Breast epithelium (tissue), 4 donors: ENCODE results near the gene NT5C2. TPM values are rescaled to one million over a fixed set of nuclear protein-coding genes. Genes with fewer than 3 reads are reported as not detected.
"Not testable (repeated sequence)": the region's sequence is repeated elsewhere in the genome, so short reads cannot be mapped to it uniquely, and the experiment has no call there.

ENCODE experiments used
- DNase-seq, 2 donors: peaks; one replicate each; pipeline ENCODE4 v3.0.0-alpha.2; 2019; ENCODE audit warnings: low spot score in 2 of 2
- H3K27ac ChIP-seq, 2 donors: fragments of 200-600 bp; sonication (generic) in 1 of 2; one replicate each; pipeline ENCODE4 v1.5.1; 2016 to 2019; ENCODE audit warnings: mild to moderate bottlenecking in 1 of 2
- H3K27me3 ChIP-seq, 2 donors: fragments of 200-600 bp; sonication (generic) in 1 of 2; one replicate each; pipeline versions ENCODE4 v1.5.1 to v1.6.0; 2017 to 2019; ENCODE audit warnings: control low read depth in 1 of 2, mild to moderate bottlenecking in 1 of 2
- H3K36me3 ChIP-seq: fragments of 200-600 bp; one replicate; pipeline ENCODE4 v1.5.1; 2019
- H3K4me1 ChIP-seq, 2 donors: fragments of 200-600 bp; sonication (generic); one replicate each; pipeline ENCODE4 v1.5.1; 2016 to 2019; ENCODE audit warnings: control low read depth in 1 of 2
- H3K4me3 ChIP-seq, 3 donors: fragments of 200-600 bp; sonication (generic); 1 replicate in 2 of 3; 2 replicates in 1 of 3; pipeline ENCODE4 v1.5.1; 2016 to 2019; ENCODE audit warnings: mild to moderate bottlenecking in 3 of 3, moderate library complexity in 2 of 3
- H3K9me3 ChIP-seq, 2 donors: fragments of 200-600 bp; sonication (generic) in 1 of 2; one replicate each; pipeline ENCODE4 v1.5.1; 2016 to 2019; ENCODE audit warnings: control low read depth in 1 of 2
- CTCF ChIP-seq, 3 donors: fragments of 450-650 bp; IDR thresholded peaks; one replicate each; pipeline ENCODE4 v1.5.1; 2016 to 2017; ENCODE audit warnings: antibody characterized with exemption in 3 of 3, mild to moderate bottlenecking in 3 of 3, moderate library complexity in 3 of 3
- POLR2A ChIP-seq: fragments of 450-650 bp; IDR thresholded peaks from one replicate; pipeline ENCODE4 v1.6.1; 2016; ENCODE audit warnings: antibody characterized with exemption, mild to moderate bottlenecking, moderate library complexity
- POLR2AphosphoS5 ChIP-seq, 3 donors: sonication (generic); formaldehyde crosslinking; IDR thresholded peaks; one replicate each; pipeline ENCODE4 v1.6.1; 2017; ENCODE audit warnings: antibody characterized with exemption in 3 of 3
- intact Hi-C: fragments of 100-400 bp; cut with DNase I; formaldehyde crosslinking; loops from one replicate; pipeline ENCODE4 v1.15.1; 2023; ENCODE audit warnings: low total_unique reads
- total RNA-seq, 3 donors: library from RNA; depleted of rRNA; stranded (reverse); fragments of >200 nt; gene quantifications; one replicate each; pipeline ENCODE4 v1.1.0, GENCODE V29; 2016

Gene NT5C2
- total RNA-seq, 3 donors from 2014 or later, result 52.8 to 122 (median 73.1) TPM

GRCh38 chr10:103140469-103140868 lies 52.6 kb downstream of the NT5C2 start:
- no peak for TF ChIP-seq POLR2AphosphoS5 (IDR thresholded peaks at IDR 0.05)
- TF ChIP-seq POLR2A, result no peak
- TF ChIP-seq CTCF (IDR thresholded peaks at IDR 0.05), result no peak
- intact Hi-C loops, result no loop called here
- Histone ChIP-seq H3K27me3 (no peaks in the 10 kb centered on the region), H3K27ac (no peak overlapping the region), H3K4me3 (no peak overlapping the region), H3K36me3 (no peaks in the 10 kb centered on the region), H3K4me1 (peaks cover 0 to under 1% of the 10 kb centered on the region in 2 donors), H3K9me3 (no peaks in the 10 kb centered on the region)
- no peak for DNase-seq

DNA sequence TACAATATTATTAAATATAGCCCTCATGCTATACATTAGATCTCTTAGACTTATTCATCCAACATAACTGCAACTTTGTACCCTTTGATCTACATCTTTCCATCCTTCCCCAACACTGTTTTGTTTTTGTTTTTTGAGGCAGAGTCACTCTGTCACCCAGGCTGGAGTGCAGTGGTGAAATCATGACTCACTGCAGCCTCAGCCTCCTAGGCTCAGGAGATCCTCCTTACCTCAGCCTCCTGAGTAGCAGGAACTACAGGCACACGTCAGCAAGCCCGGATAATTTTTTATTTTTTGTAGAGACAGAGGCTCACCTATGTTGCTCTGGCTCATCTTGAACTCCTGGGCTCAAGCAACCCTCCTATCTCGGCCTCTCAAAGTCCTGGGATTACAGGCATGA lies 53.3 kb downstream of the NT5C2 start:
- H3K27me3 ChIP-seq, result no peaks in the 10 kb centered on the region
- H3K4me3 ChIP-seq, result no peak overlapping the region
- no peak for DNase-seq
- no peaks in the 10 kb centered on the region for H3K36me3 ChIP-seq
- intact Hi-C loops, result no loop called here
- no peak for TF ChIP-seq POLR2A
- TF ChIP-seq CTCF (IDR thresholded peaks at IDR 0.05), result no peak
- no peak for TF ChIP-seq POLR2AphosphoS5 (IDR thresholded peaks at IDR 0.05)
- H3K4me1 ChIP-seq, result no peaks in the 10 kb centered on the region
- no peak overlapping the region for H3K27ac ChIP-seq
- no peaks in the 10 kb centered on the region for H3K9me3 ChIP-seq

GRCh38 chr10:103135168-103135567 lies 57.9 kb downstream of the NT5C2 start:
- intact Hi-C loops, DNase-seq, H3K27me3 ChIP-seq, H3K27ac ChIP-seq, H3K4me1 ChIP-seq, H3K9me3 ChIP-seq, H3K4me3 ChIP-seq, H3K36me3 ChIP-seq: not testable (repeated sequence)

DNA sequence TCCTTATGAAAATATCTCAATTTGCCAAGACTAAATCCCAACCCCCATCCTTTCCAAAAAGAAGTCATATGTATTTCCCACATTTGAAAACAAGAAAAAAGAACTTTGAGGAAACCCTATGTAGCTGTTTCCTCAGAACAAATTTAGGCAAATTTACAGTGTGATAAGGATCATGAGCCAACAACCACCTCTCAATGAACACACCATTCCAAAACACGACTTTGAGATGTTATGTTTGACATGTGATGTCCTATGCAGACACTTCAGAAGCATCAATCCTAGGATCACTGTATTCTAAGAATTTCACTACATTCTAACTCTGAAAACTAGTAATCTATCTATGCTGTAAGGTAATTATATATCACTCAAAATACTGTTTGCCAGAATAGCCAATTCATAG lies 62.2 kb downstream of the NT5C2 start:
- no peak overlapping the region for H3K27ac ChIP-seq
- no peaks in the 10 kb centered on the region for H3K36me3 ChIP-seq
- no peak overlapping the region for H3K4me3 ChIP-seq
- TF ChIP-seq CTCF (IDR thresholded peaks at IDR 0.05), result no peak
- no peak for TF ChIP-seq POLR2A
- no peak for TF ChIP-seq POLR2AphosphoS5 (IDR thresholded peaks at IDR 0.05)
- DNase-seq, result no peak
- no peaks in the 10 kb centered on the region for H3K4me1 ChIP-seq
- intact Hi-C loops, result no loop called here
- no peaks in the 10 kb centered on the region for H3K9me3 ChIP-seq
- no peaks in the 10 kb centered on the region for H3K27me3 ChIP-seq

DNA sequence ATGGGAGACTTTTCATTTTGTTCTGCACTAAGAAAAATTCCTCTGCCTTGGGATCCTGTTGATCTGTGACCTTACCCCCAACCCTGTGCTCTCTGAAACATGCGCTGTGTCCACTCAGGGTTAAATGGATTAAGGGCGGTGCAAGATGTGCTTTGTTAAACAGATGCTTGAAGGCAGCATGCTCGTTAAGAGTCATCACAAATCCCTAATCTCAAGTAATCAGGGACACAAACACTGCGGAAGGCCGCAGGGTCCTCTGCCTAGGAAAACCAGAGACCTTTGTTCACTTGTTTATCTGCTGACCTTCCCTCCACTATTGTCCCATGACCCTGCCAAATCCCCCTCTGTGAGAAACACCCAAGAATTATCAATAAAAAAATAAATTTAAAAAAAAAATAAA lies 62.9 kb downstream of the NT5C2 start:
- H3K9me3 ChIP-seq, H3K36me3 ChIP-seq, H3K4me1 ChIP-seq, DNase-seq, H3K27me3 ChIP-seq, H3K27ac ChIP-seq, H3K4me3 ChIP-seq, intact Hi-C loops: not testable (repeated sequence)

GRCh38 chr10:103127241-103127640 lies 65.8 kb downstream of the NT5C2 start:
- Histone ChIP-seq H3K4me3 (no peak overlapping the region), H3K36me3 (no peaks in the 10 kb centered on the region), H3K27me3 (no peaks in the 10 kb centered on the region), H3K4me1 (no peaks in the 10 kb centered on the region), H3K9me3 (no peaks in the 10 kb centered on the region), H3K27ac (no peak overlapping the region)
- TF ChIP-seq POLR2A, result no peak
- no peak for TF ChIP-seq POLR2AphosphoS5 (IDR thresholded peaks at IDR 0.05)
- TF ChIP-seq CTCF (IDR thresholded peaks at IDR 0.05), result no peak
- intact Hi-C loops, result no loop called here
- no peak for DNase-seq
